ENCODE data around the gene THAP4.

The THAP4 gene, protein sequence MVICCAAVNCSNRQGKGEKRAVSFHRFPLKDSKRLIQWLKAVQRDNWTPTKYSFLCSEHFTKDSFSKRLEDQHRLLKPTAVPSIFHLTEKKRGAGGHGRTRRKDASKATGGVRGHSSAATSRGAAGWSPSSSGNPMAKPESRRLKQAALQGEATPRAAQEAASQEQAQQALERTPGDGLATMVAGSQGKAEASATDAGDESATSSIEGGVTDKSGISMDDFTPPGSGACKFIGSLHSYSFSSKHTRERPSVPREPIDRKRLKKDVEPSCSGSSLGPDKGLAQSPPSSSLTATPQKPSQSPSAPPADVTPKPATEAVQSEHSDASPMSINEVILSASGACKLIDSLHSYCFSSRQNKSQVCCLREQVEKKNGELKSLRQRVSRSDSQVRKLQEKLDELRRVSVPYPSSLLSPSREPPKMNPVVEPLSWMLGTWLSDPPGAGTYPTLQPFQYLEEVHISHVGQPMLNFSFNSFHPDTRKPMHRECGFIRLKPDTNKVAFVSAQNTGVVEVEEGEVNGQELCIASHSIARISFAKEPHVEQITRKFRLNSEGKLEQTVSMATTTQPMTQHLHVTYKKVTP

DNA sequence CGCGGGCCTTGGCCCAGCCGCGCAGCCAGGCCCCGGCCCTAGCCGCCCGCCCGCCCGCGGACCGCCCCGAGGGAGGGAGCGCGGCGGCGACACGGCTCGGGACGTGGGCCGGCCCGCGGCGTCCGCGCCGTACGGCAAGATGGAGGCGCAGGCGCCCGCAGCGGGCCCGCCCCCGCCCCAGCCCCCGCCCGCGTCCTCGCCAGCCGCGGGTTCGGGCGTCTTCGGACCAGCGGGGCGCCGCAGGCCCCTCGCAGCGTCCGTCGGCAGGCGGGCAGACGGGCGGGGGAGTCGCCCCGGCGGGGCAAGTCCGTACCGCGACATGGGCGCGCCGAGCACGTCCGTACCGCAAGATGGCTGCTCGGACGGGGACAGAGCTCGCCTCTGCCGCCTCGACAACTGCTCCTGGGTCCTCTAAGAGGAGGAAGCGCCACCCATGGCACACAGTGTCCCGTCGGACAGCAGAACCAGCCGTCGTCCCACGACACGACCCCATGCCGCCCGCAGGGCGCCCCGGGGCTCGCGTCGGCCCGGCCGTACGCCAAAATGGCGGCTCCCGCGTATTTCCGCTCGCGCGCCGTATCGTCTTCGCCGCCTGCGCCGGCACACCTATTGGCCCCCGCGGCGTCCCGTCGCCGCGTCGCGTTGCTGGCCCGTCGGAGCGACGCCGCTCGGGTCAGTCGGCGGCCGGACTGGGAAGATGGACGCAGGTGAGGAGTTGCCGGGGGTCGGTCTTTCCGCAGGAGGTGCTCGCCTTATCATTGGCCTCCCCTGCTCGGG, at the start of gene THAP4, which contains the start of gene ATG4B:
TSS of gene THAP4 (minus strand) at position 141 of the 777 bp plus-strand sequence. CDS start 141 bp downstream, outside the sequence.
TSS of gene ATG4B (plus strand) at position 676 of the 777 bp plus-strand sequence. CDS start at position 698, 22 bp downstream.
- peak within 1 kb of the TSS; percentile 89 for H3K4me3 ChIP-seq (ENCODE audit: low read depth, low read length)
- TF ChIP-seq POLR2A (IDR thresholded peaks at IDR 0.05; ENCODE audit: extremely low read depth, insufficient read length) = peak; percentile 82
- TF ChIP-seq MYC (IDR thresholded peaks at IDR 0.05; ENCODE audit: low read depth, low read length) = no peak; the same call in 1 of the 2 replicates
- TF ChIP-seq, protein P1, sequence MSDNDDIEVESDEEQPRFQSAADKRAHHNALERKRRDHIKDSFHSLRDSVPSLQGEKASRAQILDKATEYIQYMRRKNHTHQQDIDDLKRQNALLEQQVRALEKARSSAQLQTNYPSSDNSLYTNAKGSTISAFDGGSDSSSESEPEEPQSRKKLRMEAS (IDR thresholded peaks at IDR 0.05; ENCODE audit: low read depth, low read length) = no peak
- peak; percentile 94 for DNase-seq (ENCODE audit: low read depth)

DNA sequence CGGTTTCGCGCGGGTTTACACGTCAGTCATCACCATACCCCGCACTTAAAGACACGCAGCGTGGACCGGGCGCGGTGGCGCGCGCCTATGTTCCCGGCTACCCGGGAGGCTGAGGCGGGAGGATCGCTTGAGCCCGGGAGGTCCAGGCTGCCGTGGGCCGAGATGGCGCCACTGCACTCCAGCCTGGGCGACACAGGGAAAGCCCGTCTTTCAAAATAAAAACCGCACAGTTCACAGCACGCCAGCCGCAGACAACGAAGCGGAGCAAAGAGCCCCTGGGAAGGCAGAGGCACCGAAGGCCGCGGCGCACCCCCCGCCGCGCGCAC, 49.3 kb upstream of the THAP4 start:
- TF ChIP-seq, protein P2, sequence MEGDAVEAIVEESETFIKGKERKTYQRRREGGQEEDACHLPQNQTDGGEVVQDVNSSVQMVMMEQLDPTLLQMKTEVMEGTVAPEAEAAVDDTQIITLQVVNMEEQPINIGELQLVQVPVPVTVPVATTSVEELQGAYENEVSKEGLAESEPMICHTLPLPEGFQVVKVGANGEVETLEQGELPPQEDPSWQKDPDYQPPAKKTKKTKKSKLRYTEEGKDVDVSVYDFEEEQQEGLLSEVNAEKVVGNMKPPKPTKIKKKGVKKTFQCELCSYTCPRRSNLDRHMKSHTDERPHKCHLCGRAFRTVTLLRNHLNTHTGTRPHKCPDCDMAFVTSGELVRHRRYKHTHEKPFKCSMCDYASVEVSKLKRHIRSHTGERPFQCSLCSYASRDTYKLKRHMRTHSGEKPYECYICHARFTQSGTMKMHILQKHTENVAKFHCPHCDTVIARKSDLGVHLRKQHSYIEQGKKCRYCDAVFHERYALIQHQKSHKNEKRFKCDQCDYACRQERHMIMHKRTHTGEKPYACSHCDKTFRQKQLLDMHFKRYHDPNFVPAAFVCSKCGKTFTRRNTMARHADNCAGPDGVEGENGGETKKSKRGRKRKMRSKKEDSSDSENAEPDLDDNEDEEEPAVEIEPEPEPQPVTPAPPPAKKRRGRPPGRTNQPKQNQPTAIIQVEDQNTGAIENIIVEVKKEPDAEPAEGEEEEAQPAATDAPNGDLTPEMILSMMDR (IDR thresholded peaks at IDR 0.05; ENCODE audit: low read depth, low read length) = no peak
- no peak for TF ChIP-seq POLR2A (IDR thresholded peaks at IDR 0.05; ENCODE audit: extremely low read depth, insufficient read length)
- TF ChIP-seq, protein P1 (IDR thresholded peaks at IDR 0.05; ENCODE audit: low read depth, low read length) = no peak
- no peak for TF ChIP-seq MYC (IDR thresholded peaks at IDR 0.05; ENCODE audit: low read depth, low read length)
- H3K4me3 ChIP-seq (ENCODE audit: low read depth, low read length) = peak overlapping the region; percentile 99
- no peak for DNase-seq (ENCODE audit: low read depth)

DNA sequence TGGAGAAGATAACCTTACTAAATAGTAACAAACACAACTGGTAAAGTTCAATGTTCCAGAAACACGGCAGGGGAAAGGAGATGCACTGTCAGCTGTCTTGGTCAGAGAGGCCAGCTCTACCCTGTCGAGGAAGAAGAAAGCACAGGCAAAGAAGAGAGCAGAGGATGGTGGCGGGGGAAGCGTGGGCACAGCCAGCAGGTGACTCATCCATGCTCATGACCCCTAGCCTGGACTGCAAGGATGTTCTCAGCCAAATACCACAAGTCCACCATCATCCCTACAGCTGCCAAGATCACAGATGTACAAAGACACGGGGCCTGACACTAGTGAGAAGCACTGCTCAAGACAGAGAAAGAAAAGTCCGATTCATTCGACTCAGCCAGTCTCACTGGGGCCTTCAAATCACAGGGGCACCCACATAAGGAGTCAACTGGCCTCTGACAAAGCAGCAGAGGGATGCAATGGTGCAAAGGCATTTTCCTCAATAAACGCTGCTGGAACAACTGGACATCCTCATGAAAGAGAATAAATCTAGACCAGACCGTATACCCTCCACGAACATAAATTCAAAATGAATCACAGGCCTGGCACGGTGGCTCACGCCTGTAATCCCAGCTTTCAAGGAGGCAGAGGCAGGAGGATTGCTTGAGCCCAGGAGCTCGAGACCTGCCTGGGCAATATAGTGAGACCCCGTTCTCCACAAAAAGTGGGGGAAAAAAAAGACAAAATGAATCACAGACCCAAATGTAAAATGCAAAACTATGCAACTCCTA, 44.1 kb upstream of the THAP4 start:
- no peak for TF ChIP-seq POLR2A (IDR thresholded peaks at IDR 0.05; ENCODE audit: extremely low read depth, insufficient read length)
- no peak for TF ChIP-seq MYC (IDR thresholded peaks at IDR 0.05; ENCODE audit: low read depth, low read length)
- TF ChIP-seq, protein P2 (IDR thresholded peaks at IDR 0.05; ENCODE audit: low read depth, low read length) = no peak
- TF ChIP-seq, protein P1 (IDR thresholded peaks at IDR 0.05; ENCODE audit: low read depth, low read length) = no peak
- no peak overlapping the region for H3K4me3 ChIP-seq (ENCODE audit: low read depth, low read length)
- DNase-seq (ENCODE audit: low read depth) = peak; percentile 40

DNA sequence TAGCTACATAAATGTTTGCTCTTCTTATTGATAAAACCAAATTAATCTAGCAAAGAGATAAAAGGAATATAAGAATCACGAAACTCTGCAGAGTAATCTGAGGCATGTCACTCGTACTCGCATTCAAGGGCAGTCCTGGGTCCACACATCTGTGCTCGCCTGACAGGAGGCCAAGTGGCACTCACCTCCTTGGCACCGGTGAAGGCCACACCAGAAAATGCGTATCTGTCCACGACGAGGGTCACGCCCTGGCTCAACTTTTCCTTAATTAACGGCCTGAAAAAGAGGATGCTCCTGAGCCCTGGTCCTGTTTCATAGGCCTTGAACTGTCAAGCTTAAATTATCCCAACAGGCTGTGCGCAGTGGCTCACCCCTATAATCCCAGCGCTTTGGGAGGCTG, 43.1 kb upstream of the THAP4 start:
- no peak overlapping the region for H3K4me3 ChIP-seq (ENCODE audit: low read depth, low read length)
- no peak for TF ChIP-seq POLR2A (IDR thresholded peaks at IDR 0.05; ENCODE audit: extremely low read depth, insufficient read length)
- no peak for DNase-seq (ENCODE audit: low read depth)

DNA sequence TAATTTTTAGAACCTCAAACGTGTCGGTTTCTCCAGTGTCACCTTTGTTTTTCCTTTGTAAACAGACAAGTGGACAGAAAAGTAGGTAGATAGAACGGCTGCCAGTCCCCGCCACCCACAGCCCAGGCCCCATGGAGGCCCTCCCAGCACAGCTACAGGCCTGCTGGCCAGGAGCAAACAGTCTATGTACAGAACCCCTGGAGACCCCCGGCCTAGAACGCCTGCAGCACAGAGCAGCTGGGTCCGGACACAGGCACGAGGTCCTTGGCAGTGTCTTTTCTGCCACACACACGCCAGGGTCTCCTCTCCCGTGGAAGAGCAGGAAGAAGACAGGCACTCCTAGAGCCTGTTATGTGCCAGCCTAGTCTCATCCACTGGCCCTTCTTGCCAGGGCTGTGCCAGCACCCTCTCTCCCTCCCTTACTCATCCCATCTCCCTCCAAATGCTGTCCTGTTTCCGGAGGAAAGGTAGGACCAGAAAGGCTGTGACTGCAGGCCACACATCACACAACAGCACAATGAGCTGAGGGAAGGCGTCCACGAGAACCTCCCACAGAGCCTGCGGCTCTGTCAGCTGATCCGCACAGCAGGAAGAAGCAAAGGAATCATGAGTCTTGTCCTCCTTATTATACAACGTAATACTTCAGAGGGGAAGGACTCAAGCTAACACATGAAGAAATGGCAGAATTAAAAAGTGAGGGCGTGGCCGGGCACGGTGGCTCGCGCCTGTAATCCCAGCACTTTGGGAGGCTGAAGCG, 42.0 kb upstream of the THAP4 start:
- TF ChIP-seq, protein P1 (IDR thresholded peaks at IDR 0.05; ENCODE audit: low read depth, low read length) = no peak
- TF ChIP-seq POLR2A (IDR thresholded peaks at IDR 0.05; ENCODE audit: extremely low read depth, insufficient read length) (no peak), MYC (IDR thresholded peaks at IDR 0.05; ENCODE audit: low read depth, low read length) (no peak)
- TF ChIP-seq, protein P2 (IDR thresholded peaks at IDR 0.05; ENCODE audit: low read depth, low read length) = no peak
- DNase-seq (ENCODE audit: low read depth) = no peak
- no peak overlapping the region for H3K4me3 ChIP-seq (ENCODE audit: low read depth, low read length)

DNA sequence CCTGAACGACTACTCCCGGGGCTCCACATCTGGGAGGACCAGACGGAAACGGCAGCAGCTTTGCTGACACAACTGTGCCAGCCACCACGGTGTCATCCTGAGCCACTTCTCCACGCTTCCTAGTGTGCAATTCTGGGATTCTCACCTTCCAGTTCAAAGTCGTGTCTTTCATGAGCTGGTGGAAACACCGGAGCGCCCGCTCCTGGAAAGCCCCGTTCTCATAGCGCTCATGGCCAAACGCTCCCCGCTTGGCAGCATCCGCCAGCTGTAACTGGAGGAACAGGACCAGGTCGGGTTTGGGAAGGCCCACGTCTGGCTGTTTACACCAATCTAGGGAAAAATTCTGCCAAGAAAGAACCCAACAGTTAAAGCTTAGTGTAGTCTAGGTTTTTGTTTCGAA, 41.3 kb upstream of the THAP4 start:
- DNase-seq (ENCODE audit: low read depth) = no peak
- H3K4me3 ChIP-seq (ENCODE audit: low read depth, low read length) = no peak overlapping the region

More for the DNA sequence above, 41.3 kb upstream of the THAP4 start:
- TF ChIP-seq, protein P2 (IDR thresholded peaks at IDR 0.05; ENCODE audit: low read depth, low read length) = no peak
- no peak for TF ChIP-seq MYC (IDR thresholded peaks at IDR 0.05; ENCODE audit: low read depth, low read length)
- TF ChIP-seq, protein P1 (IDR thresholded peaks at IDR 0.05; ENCODE audit: low read depth, low read length) = no peak
- no peak for TF ChIP-seq POLR2A (IDR thresholded peaks at IDR 0.05; ENCODE audit: extremely low read depth, insufficient read length)

Measured in NB4 (cell line).